ENCODE results near the gene IKBKG.
"Not testable (repeated sequence)": the region's sequence is repeated elsewhere in the genome, so short reads cannot be mapped to it uniquely, and the experiment has no call there.

Gene IKBKG

GRCh38 chrX:154558896-154559295 is 11.5 kb downstream of the IKBKG start:
- DNase-seq (ENCODE audit: low read depth), result not testable (repeated sequence)

- not testable (repeated sequence) for DNase-seq (ENCODE audit: low read depth)
These were observed 12.9 kb downstream of the IKBKG start for GRCh38 chrX:154560326-154560725.

- DNase-seq (ENCODE audit: low read depth), result not testable (repeated sequence)
These were observed 14.9 kb downstream of the IKBKG start for GRCh38 chrX:154562295-154562694.

- not testable (repeated sequence) for DNase-seq (ENCODE audit: low read depth)
These were observed 22.9 kb downstream of the IKBKG start for GRCh38 chrX:154570361-154570760.

GRCh38 chrX:154573061-154573460 is 25.6 kb downstream of the IKBKG start:
- DNase-seq (ENCODE audit: low read depth), result not testable (repeated sequence)

GRCh38 chrX:154575076-154575475 is 27.7 kb downstream of the IKBKG start:
- not testable (repeated sequence) for DNase-seq (ENCODE audit: low read depth)

GRCh38 chrX:154582994-154583393 is 35.6 kb downstream of the IKBKG start:
- DNase-seq (ENCODE audit: low read depth), result not testable (repeated sequence)

- not testable (repeated sequence) for DNase-seq (ENCODE audit: low read depth)
These were observed 37.3 kb downstream of the IKBKG start, which contains the start of gene CTAG1A for GRCh38 chrX:154584585-154585183. Gene CTAG1A, plus strand, starts transcription at chrX:154585133. Its CDS starts 74 bp downstream, at chrX:154585207.

- DNase-seq (ENCODE audit: low read depth), result not testable (repeated sequence)
These were observed 43.0 kb downstream of the IKBKG start for GRCh38 chrX:154590415-154590814.

- no peak for DNase-seq (ENCODE audit: low read depth)
These were observed 45.1 kb downstream of the IKBKG start for GRCh38 chrX:154592505-154592904.

GRCh38 chrX:154593201-154593600 is 45.8 kb downstream of the IKBKG start:
- no peak for DNase-seq (ENCODE audit: low read depth)

- no peak for DNase-seq (ENCODE audit: low read depth)
These were observed 47.1 kb downstream of the IKBKG start for GRCh38 chrX:154594491-154594890.

GRCh38 chrX:154595559-154596249 is 48.3 kb downstream of the IKBKG start:
- DNase-seq (ENCODE audit: low read depth), result peak; percentile 12

GRCh38 chrX:154596290-154596929 is 49.0 kb downstream of the IKBKG start:
- DNase-seq (ENCODE audit: low read depth), result peak; percentile 73

- no peak for DNase-seq (ENCODE audit: low read depth)
These were observed 49.8 kb downstream of the IKBKG start for GRCh38 chrX:154597221-154597620.

GRCh38 chrX:154598656-154599055 is 51.2 kb downstream of the IKBKG start:
- DNase-seq (ENCODE audit: low read depth), result no peak

GRCh38 chrX:154599531-154599930 is 52.1 kb downstream of the IKBKG start:
- DNase-seq (ENCODE audit: low read depth), result no peak

GRCh38 chrX:154600759-154601374 is 53.4 kb downstream of the IKBKG start:
- peak; percentile 61 for DNase-seq (ENCODE audit: low read depth)

GRCh38 chrX:154602226-154602625 is 54.8 kb downstream of the IKBKG start:
- no peak for DNase-seq (ENCODE audit: low read depth)

- DNase-seq (ENCODE audit: low read depth), result no peak
These were observed 55.5 kb downstream of the IKBKG start for GRCh38 chrX:154602766-154603437.

GRCh38 chrX:154603438-154604430 is 56.3 kb downstream of the IKBKG start:
- peak; percentile 59 for DNase-seq (ENCODE audit: low read depth)
